Vagina (tissue), 2 donors: Measurements from ENCODE around the gene CCSER1. TPM values are rescaled to one million over a fixed set of nuclear protein-coding genes. Genes with fewer than 3 reads are reported as not detected.

Source experiments
- DNase-seq, 2 donors: peaks; one replicate each; pipeline ENCODE4 v3.0.0-alpha.2; 2017; ENCODE audit errors: extremely low spot score in 2 of 2
- H3K27ac ChIP-seq: fragments of 200-600 bp; sonication (generic); one replicate; pipeline ENCODE4 v1.5.1; 2019
- H3K27me3 ChIP-seq: fragments of 200-600 bp; sonication (generic); one replicate; pipeline ENCODE4 v1.5.1; 2019
- H3K36me3 ChIP-seq, 2 donors: fragments of 200-600 bp; sonication (generic); one replicate each; pipeline ENCODE4 v1.5.1; 2017 to 2019
- H3K4me1 ChIP-seq: fragments of 200-600 bp; sonication (generic); one replicate; pipeline ENCODE4 v1.5.1; 2019
- H3K4me3 ChIP-seq, 2 donors: fragments of 200-600 bp; sonication (generic); 1 replicate in 1 of 2; 2 replicates in 1 of 2; pipeline ENCODE4 v1.5.1; 2016 to 2019
- H3K9me3 ChIP-seq: fragments of 200-600 bp; sonication (generic); one replicate; pipeline ENCODE4 v1.5.1; 2019
- POLR2A ChIP-seq, 2 donors: fragments of 450-650 bp; IDR thresholded peaks; one replicate each; pipeline ENCODE4 v1.6.1; 2017; ENCODE audit warnings: antibody characterized with exemption in 2 of 2, mild to moderate bottlenecking in 2 of 2, moderate library complexity in 2 of 2
- POLR2AphosphoS5 ChIP-seq, 2 donors: sonication (generic); formaldehyde crosslinking; IDR thresholded peaks; one replicate each; pipeline ENCODE4 v1.9.0; 2017; ENCODE audit warnings: antibody characterized with exemption in 2 of 2, mild to moderate bottlenecking in 2 of 2, low read depth in 1 of 2; ENCODE audit not compliant: insufficient read depth in 1 of 2
- intact Hi-C: fragments of 100-400 bp; cut with DNase I; formaldehyde crosslinking; loops from one replicate; pipeline ENCODE4 v1.15.1; 2023
- total RNA-seq: library from RNA; depleted of rRNA; stranded (reverse); fragments of >200 nt; gene quantifications from one replicate; pipeline ENCODE4 v1.2.3, GENCODE V29; 2016
- TF ChIP-seq, protein P1 (sequence below), 3 experiments: fragments of 450-650 bp in 2 of 3; fragments of 200-600 bp in 1 of 3; sonication (generic) in 1 of 3; IDR thresholded peaks; one replicate each; pipeline ENCODE4 v1.5.1; 2017 to 2019; ENCODE audit warnings: antibody characterized with exemption in 3 of 3, mild to moderate bottlenecking in 2 of 3, moderate library complexity in 2 of 3

CCSER1 gene
- total RNA-seq, 1 donor from 2014 or later, result 8.1 TPM

DNA sequence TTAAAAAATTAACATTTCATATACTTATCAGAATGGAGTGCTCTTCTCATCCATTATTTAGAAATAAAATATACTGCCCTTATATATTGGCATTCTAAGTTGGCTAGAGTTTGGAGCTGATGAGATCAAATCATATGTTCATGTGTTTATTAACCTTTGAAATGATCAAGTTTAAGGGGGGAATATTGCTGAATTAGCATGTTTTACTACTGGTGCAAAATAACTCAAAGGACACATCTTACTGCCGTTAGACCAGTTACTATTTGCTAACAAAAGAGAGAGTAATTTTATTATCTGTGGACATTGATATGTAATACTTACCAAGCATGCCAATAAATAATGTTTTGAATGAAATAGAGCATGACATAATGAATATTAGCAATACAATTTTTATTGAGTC lies 901.0 kb downstream of the CCSER1 start:
- Histone ChIP-seq H3K9me3 (no peaks in the 10 kb centered on the region), H3K4me3 (no peak overlapping the region), H3K4me1 (no peaks in the 10 kb centered on the region), H3K27ac (no peak overlapping the region), H3K36me3 (no peaks in the 10 kb centered on the region), H3K27me3 (no peaks in the 10 kb centered on the region)
- TF ChIP-seq POLR2A (IDR thresholded peaks at IDR 0.05), result no peak
- TF ChIP-seq POLR2AphosphoS5 (IDR thresholded peaks at IDR 0.05; ENCODE audit: insufficient read depth in 1 of 2, low read depth in 1 of 2), result no peak
- TF ChIP-seq, protein P1, sequence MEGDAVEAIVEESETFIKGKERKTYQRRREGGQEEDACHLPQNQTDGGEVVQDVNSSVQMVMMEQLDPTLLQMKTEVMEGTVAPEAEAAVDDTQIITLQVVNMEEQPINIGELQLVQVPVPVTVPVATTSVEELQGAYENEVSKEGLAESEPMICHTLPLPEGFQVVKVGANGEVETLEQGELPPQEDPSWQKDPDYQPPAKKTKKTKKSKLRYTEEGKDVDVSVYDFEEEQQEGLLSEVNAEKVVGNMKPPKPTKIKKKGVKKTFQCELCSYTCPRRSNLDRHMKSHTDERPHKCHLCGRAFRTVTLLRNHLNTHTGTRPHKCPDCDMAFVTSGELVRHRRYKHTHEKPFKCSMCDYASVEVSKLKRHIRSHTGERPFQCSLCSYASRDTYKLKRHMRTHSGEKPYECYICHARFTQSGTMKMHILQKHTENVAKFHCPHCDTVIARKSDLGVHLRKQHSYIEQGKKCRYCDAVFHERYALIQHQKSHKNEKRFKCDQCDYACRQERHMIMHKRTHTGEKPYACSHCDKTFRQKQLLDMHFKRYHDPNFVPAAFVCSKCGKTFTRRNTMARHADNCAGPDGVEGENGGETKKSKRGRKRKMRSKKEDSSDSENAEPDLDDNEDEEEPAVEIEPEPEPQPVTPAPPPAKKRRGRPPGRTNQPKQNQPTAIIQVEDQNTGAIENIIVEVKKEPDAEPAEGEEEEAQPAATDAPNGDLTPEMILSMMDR (IDR thresholded peaks at IDR 0.05), result no peak
- DNase-seq, result no peak
- intact Hi-C loops, result no loop called here

DNA sequence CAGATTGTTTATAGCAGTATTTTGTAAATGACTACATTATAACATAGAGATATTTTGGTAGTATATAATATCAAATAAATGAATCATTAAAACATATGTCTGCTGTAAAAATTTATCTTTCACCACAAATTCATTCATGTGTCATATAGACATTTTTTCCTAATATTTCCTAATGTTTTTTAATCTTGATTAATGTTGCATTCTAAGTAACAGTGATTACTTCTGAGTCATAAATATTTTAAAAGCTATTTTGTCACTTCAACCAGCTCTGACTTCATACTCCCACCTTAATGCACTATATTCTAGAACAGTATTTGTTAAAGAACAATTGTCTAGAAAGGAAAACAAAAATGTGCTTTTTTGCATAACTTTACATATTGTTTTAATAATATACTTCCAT lies 904.6 kb downstream of the CCSER1 start:
- TF ChIP-seq, protein P1 (IDR thresholded peaks at IDR 0.05), result no peak
- no peak for TF ChIP-seq POLR2AphosphoS5 (IDR thresholded peaks at IDR 0.05; ENCODE audit: insufficient read depth in 1 of 2, low read depth in 1 of 2)
- TF ChIP-seq POLR2A (IDR thresholded peaks at IDR 0.05), result no peak

GRCh38 chr4:91032725-91033445 lies 905.7 kb downstream of the CCSER1 start:
- no peak overlapping the region for H3K27ac ChIP-seq
- TF ChIP-seq, protein P1 (IDR thresholded peaks at IDR 0.05), result no peak
- TF ChIP-seq POLR2A (IDR thresholded peaks at IDR 0.05) (no peak), POLR2AphosphoS5 (IDR thresholded peaks at IDR 0.05; ENCODE audit: insufficient read depth in 1 of 2, low read depth in 1 of 2) (no peak)
- intact Hi-C loops, result no loop called here
- H3K27me3 ChIP-seq, result no peaks in the 10 kb centered on the region
- no peak for DNase-seq
- H3K36me3 ChIP-seq, result no peaks in the 10 kb centered on the region
- no peaks in the 10 kb centered on the region for H3K4me1 ChIP-seq
- H3K4me3 ChIP-seq, result no peak overlapping the region
- H3K9me3 ChIP-seq, result no peaks in the 10 kb centered on the region

More for the DNA sequence above, 904.6 kb downstream of the CCSER1 start:
- no peak overlapping the region for H3K27ac ChIP-seq
- H3K9me3 ChIP-seq, result no peaks in the 10 kb centered on the region
- H3K4me1 ChIP-seq, result no peaks in the 10 kb centered on the region
- H3K36me3 ChIP-seq, result no peaks in the 10 kb centered on the region
- H3K4me3 ChIP-seq, result no peak overlapping the region
- DNase-seq, result no peak
- no peaks in the 10 kb centered on the region for H3K27me3 ChIP-seq
- intact Hi-C loops, result no loop called here

GRCh38 chr4:91035276-91035675 lies 908.1 kb downstream of the CCSER1 start:
- Histone ChIP-seq H3K4me3 (no peak overlapping the region), H3K36me3 (no peaks in the 10 kb centered on the region), H3K27me3 (no peaks in the 10 kb centered on the region), H3K9me3 (no peaks in the 10 kb centered on the region), H3K27ac (no peak overlapping the region), H3K4me1 (no peaks in the 10 kb centered on the region)
- no peak for DNase-seq
- no peak for TF ChIP-seq POLR2AphosphoS5 (IDR thresholded peaks at IDR 0.05; ENCODE audit: insufficient read depth in 1 of 2, low read depth in 1 of 2)
- TF ChIP-seq, protein P1 (IDR thresholded peaks at IDR 0.05), result no peak
- TF ChIP-seq POLR2A (IDR thresholded peaks at IDR 0.05), result no peak
- intact Hi-C loops, result no loop called here

DNA sequence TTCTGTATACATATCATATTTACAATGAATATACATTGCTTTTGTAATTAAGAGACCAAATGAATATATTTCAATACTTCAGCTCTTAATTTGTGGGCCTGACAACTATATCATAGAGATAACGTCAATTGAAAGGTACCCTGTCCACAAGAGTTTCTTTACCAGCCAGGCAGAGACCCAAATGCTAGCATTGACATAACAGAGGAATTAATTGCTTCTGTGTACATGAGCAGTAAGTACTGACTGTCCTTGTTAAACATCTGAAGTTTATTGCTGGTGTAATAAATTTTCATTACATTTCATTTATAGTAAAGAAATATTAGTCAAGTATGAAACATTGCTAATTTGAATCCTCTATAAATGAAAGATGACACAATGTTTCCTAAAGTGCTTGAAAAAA lies 910.8 kb downstream of the CCSER1 start:
- Histone ChIP-seq H3K9me3 (no peaks in the 10 kb centered on the region), H3K27ac (no peak overlapping the region), H3K36me3 (no peaks in the 10 kb centered on the region), H3K4me3 (no peak overlapping the region), H3K4me1 (no peaks in the 10 kb centered on the region), H3K27me3 (no peaks in the 10 kb centered on the region)
- intact Hi-C loops, result no loop called here
- no peak for DNase-seq
- TF ChIP-seq POLR2AphosphoS5 (IDR thresholded peaks at IDR 0.05; ENCODE audit: insufficient read depth in 1 of 2, low read depth in 1 of 2) (no peak), POLR2A (IDR thresholded peaks at IDR 0.05) (no peak)
- TF ChIP-seq, protein P1 (IDR thresholded peaks at IDR 0.05), result no peak
